SH-SY5Y (cell line): ENCODE results near the gene ARHGAP18.

Experiments used
- GATA2 ChIP-seq: IDR thresholded peaks from 2 replicates; pipeline ENCODE4 v1.6.1; 2011; ENCODE audit warnings: mild to moderate bottlenecking, low read depth, low read length
- GATA3 ChIP-seq: IDR thresholded peaks from 2 replicates; pipeline ENCODE4 v1.6.1; 2011; ENCODE audit warnings: low read depth, mild to moderate bottlenecking, low read length, moderate library complexity

Gene ARHGAP18

GRCh38 chr6:129707028-129707427 is 2.9 kb downstream of the ARHGAP18 start:
- no peak for TF ChIP-seq GATA3
- no peak for TF ChIP-seq GATA2

DNA sequence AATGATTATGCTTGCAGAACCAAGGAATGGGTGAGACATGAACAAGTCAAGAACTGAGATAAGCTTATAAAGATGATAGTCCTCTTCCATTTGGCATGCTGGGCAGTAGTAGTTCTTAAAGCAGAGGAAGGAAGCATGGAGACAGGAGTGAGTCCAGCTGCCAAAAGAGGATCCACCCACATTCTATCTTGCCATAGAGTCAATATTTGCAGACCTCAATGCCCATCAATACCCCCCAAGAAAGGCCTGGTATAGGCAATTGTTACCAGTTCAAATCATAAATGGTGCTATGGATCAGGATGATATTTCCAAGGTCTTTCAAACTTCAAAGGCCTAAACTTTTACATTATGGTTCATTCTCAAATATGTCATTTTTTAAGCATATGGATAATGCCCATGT is 4.8 kb downstream of the ARHGAP18 start:
- TF ChIP-seq GATA3 (no peak), GATA2 (no peak)

GRCh38 chr6:129704708-129705107 is 5.3 kb downstream of the ARHGAP18 start:
- TF ChIP-seq GATA3 (no peak), GATA2 (no peak)

DNA sequence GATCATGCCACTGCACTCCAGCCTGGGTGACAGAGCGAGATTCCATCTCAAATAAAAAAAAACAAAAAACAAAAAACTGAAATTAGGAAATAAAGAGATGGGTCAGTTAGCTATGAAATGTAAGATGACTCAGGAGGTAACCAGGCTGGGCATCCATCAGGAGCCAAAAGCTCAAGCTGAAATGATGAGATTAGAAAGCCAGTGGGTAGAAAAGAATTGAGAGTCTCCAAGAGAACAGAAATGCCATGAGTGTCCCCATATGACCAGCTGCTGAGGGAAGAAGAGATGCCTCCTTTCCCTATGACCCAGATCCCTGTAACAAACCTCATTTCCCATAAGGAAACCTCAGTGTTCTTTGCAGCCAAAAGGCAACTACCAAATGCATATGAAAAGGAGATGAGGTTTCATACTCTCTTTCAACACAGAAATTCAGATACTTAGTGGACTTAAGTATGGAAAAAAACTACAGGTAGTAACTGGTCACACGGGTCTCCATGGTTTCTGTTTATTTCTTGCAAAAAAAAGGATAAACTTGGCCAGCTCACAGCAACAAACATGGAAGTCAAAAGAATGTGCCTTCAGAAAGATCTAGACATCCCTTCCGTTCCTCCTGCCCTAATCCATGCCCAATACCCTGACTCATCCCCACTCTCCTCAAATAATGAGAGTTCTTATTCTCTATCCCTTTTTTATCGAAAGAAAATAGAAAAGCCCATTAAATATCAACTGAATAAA is 8.1 kb downstream of the ARHGAP18 start:
- TF ChIP-seq GATA2 (no peak), GATA3 (no peak)

DNA sequence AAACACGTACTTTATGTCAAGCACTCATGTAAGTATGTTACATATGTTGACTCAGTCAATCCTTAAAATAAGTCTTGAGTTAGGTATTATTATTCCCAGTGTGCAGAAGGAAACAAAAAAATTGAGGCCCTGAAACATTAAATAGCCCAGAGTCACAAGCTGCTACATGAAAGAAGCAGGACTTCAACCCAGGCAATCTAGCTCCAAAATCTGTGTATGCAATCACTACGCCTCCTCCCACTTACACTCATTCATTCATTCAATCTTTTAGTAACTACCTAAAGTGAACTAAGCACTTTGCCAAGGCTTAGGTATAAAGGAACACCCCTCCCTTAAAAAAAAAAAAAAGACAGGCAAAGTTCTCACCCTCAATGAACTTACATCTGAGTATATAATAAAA is 9.3 kb downstream of the ARHGAP18 start:
- TF ChIP-seq GATA2 (no peak), GATA3 (no peak)

DNA sequence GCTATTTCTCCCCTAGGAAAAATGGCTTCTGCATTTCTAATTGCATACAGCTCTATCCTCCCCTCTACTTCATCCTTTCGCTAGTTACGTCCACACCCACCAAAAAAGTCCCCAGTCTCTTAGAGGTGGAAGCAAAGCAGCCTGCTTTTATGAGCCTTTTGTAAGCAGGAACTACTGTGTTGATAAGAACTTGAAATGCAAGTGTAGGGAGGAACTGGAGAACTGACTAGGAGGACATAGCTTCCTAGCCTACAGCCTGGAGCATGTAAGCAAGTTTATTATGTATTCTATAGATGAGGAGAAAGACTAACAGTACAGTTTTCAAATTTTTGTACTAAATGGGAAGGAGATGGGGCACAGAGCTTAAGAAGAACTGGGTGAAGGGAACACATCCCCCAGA is 10.3 kb downstream of the ARHGAP18 start:
- no peak for TF ChIP-seq GATA3
- no peak for TF ChIP-seq GATA2

DNA sequence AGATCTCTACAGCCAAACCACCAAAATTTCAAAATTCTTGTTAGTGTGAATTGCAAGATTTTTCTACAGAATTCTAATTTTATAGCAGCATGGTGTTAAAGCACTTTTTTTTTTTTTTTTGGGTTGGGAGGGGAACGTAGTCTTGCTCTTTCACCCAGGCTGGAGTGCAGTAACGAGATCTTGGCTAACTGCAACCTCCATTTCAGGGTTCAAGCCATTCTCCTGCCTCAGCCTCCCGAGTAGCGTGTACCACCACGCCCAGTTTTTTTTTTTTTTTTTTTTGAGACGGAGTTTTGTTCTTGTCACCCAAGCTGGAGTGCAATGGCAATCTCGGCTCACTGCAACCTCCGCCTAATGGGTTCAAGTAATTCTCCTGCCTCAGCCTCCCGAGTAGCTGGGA is 11.5 kb downstream of the ARHGAP18 start:
- TF ChIP-seq GATA3: no peak
- no peak for TF ChIP-seq GATA2

DNA sequence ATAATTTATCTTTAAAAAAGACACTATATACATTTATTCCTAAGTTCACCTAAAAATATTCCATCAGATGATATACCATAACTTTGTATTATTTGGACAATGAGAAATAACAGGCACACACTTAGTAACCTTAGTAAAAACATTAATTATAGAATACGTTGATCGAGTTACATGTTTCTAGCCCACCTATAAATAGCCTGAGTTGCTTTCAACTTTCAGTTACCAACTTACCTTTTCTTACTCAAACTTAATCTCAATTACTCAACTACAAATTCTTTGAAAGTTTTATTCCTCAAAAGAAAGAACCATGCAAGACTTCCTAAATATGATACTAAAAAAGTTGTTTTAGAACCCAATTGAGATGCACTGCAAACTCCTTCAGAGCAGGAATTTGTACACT is 12.2 kb downstream of the ARHGAP18 start:
- TF ChIP-seq GATA2 (no peak), GATA3 (no peak)

- no peak for TF ChIP-seq GATA2
- TF ChIP-seq GATA3: no peak
These were observed 13.1 kb downstream of the ARHGAP18 start for GRCh38 chr6:129696843-129697242.

GRCh38 chr6:129696028-129696418 is 14.0 kb downstream of the ARHGAP18 start:
- TF ChIP-seq GATA2 (no peak), GATA3 (no peak)

GRCh38 chr6:129695373-129696027 is 14.5 kb downstream of the ARHGAP18 start:
- TF ChIP-seq GATA2 (no peak), GATA3 (no peak)

- TF ChIP-seq GATA2 (no peak), GATA3 (no peak)
These were observed 15.9 kb downstream of the ARHGAP18 start for GRCh38 chr6:129694036-129694435.

GRCh38 chr6:129692467-129692866 is 17.5 kb downstream of the ARHGAP18 start:
- TF ChIP-seq GATA2: no peak
- TF ChIP-seq GATA3: no peak

DNA sequence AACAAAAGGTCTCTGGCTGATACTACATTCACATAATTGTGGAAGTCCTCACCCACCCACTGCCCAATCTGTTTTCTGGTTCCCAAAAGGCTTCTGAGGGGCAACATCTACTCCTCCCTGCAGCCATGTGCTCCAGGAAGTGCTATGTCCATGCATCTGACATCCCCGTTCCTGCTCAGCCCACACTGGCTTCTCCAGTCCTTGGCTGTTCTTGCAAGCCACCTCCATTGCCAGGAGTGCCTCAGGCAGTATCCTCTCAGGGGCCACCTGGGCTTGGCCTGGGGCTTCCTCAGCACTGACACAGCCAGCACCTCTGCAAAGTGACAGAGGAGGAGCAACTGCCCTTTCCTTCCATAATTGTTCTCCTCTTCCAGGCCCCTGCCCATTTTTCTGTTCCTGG is 18.3 kb downstream of the ARHGAP18 start:
- TF ChIP-seq GATA3 (no peak), GATA2 (no peak)

GRCh38 chr6:129691043-129691640 is 18.8 kb downstream of the ARHGAP18 start:
- no peak for TF ChIP-seq GATA3
- no peak for TF ChIP-seq GATA2
